ENCODE data around the gene SPRY2.

Gene SPRY2

DNA sequence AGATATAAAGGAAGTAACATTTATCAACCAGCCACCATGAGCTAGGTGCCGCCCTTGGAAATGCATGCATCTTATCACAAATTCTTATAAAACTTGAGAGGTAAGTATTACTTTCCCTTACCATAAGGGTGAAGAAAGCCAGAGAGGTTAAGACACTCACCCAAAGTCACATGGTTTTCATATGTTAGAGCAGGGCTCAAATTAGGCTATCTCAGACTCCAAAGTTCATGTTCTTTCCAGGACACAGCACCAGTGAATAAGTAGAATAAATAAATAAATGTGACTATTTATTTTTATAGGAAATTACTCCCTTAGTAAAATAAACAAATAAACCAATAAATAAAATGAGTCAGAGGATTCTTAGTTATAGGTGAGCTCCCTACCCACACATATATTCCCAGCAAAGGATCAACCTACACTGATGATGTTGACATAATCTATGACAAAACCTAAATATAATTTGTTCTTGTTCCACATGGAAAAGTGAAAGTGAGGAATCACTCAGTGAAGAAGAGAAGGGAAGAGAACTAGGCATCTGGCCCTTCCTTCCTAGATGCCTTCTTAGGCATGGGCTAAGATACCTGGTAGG is 27.2 kb downstream of the SPRY2 start:
- no peak for DNase-seq (ENCODE audit: low spot score)

DNA sequence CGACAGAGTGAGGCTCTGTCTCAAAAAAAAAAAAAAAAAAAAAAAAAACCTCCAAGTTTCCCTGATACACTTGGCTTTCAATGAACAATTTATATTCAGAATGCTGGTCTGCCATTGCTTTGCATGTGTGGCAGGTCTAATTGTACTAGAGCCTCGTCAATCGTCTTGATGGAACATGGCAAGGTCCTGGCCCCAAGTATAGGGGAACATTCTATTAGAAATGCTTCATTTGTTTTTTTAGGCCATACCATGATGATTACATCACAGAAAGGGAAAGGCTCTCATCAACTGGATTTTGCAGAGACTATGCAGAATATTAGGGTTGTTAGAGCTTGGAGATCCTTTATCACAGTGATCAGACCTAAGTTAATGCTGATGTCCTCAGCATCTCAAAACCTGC is 28.0 kb downstream of the SPRY2 start:
- DNase-seq (ENCODE audit: low spot score): no peak

- DNase-seq (ENCODE audit: low spot score): no peak
Observed at GRCh38 chr13:80312012-80312704, 28.8 kb downstream of the SPRY2 start.

DNA sequence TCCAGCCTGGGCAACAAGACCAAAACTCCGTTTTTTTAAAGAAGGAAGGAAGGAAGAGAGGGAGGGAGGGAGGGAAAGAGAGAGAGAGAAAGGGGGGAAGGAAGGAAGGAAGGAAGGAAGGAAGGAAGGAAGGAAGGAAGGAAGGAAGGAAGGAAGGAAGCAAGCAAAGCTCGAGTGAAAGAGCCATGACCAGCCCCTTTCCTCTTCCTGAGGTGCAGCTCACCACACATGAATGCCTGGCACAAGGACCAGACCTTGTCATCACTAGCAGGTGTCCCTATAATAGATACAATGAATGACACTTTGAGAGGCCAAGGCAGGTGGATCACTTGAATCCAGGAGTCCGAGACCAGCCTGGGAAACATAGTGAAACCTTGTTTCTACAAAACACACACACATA is 31.0 kb downstream of the SPRY2 start:
- DNase-seq (ENCODE audit: low spot score): no peak

DNA sequence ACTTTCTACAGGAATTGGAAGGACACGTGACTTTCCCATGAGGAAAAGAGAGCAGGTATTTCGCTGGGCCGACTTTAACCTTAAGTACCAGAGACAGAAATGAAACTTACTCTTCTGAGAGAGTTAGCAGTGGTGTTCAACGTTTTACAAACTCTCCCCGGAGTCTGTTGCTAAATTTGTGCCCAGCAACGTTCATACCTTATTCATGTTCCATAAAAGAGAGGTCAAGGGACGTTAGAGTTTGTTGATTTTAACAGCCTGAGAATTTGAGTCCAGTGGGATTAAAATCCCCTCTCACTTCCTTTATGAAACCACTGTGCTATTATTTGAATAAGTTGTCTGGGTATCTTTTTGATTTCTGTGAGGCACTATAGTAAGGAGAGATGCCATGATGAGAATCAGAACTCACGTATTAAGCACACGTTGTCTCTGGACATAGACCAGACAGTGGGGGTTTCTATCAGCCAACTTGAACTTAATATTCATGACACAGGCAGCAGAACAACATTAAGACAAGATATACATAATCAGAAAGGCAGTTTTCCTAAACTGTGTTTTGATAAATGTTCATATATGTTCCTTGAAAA is 33.4 kb downstream of the SPRY2 start:
- no peak for DNase-seq (ENCODE audit: low spot score)

DNA sequence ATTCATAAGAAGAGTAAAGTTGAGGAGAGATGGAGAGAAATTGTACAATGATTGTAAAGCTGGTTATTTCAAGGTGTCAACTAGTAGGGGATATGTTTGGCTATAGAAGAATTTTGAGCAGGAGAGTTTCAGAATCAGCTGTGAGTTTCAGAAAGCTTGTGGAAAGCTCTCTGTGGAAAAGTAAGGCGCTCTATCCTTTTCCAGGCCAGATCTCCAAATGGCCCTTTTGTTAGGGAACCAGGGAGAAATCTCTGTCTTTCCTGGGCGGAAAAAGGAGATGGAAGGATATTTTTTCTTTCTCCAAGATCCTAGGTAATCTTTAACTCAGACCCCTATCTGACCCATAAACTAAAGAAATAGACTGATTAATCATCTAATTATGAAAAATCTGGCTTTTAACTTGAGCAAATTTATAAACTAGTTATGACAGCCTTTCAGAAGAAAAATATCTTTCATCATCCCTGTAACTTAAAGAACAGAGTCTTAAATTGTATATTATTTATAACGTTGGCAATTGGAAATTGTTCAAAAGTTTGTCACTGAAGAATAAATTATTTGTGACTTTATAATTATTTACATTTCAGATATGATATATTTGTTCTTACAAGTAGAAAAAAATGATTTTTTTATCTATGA is 34.5 kb downstream of the SPRY2 start:
- DNase-seq (ENCODE audit: low spot score): no peak

DNA sequence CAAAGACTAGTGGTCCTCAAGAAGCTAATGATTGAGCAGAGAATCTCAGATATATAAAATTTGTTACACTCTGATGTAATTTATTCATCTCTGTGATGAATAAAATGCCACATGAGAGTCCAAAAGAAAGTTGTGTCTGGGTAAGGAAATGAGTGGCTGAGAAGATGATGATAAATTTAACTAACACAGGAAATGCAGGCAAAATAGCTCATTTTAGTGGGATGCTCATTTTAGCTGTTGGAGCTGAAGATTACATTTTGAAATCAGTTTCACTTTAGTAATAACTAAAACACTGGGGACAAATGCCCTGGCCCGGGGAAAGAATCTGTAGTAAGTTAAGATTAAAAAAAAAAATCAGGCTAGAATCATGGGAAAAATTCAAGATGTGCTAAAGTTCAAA is 35.2 kb downstream of the SPRY2 start:
- DNase-seq (ENCODE audit: low spot score): no peak

GRCh38 chr13:80303225-80303811 is 37.6 kb downstream of the SPRY2 start:
- no peak for DNase-seq (ENCODE audit: low spot score)

- DNase-seq (ENCODE audit: low spot score): no peak
Observed at GRCh38 chr13:80299046-80299445, 41.9 kb downstream of the SPRY2 start.

GRCh38 chr13:80297503-80297902 is 43.4 kb downstream of the SPRY2 start:
- DNase-seq (ENCODE audit: low spot score): no peak

- DNase-seq (ENCODE audit: low spot score): no peak
Observed at GRCh38 chr13:80297094-80297493, 43.8 kb downstream of the SPRY2 start.

GRCh38 chr13:80296638-80297037 is 44.3 kb downstream of the SPRY2 start:
- DNase-seq (ENCODE audit: low spot score): no peak

DNA sequence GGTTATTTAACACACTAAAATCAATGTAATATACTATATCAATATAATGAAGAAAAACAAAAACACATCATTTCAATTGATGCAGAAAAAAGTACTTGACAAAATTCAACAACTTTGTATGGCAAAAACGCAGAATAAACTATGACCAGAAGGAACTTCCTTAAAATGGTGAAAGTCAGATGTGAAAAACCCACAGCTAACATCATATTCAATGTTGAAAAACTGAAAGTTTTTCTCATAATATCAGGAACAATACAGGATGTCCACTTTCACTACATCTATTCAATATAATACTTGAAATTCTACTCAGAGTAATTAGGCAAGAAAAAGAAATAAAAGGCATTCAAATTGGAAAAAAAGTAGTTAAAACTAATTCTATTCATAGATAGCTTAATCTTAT is 50.3 kb downstream of the SPRY2 start:
- DNase-seq (ENCODE audit: low spot score): no peak

Data from COLO829 (cell line).